ENCODE measurements around the gene COMMD3.

DNA sequence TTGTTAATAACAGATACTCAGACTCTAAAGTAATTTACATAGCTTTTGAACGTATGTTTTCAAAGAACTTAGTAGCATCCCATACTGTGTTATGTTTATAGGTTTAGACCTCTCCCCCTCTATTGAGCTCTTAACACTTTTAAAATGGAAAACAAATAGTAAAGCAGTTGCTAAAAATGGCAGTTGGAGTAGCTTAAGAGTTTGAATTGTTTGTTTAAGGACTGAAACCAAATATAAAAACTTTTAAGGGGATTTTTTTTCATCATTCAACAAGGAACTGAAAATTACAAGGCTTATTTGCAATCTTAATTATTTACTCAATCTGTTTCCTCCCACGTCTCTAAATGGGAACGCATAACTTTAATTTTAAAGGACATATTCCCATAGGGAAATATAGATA is 27.5 kb downstream of the COMMD3 start:
- TF ChIP-seq, protein P1, sequence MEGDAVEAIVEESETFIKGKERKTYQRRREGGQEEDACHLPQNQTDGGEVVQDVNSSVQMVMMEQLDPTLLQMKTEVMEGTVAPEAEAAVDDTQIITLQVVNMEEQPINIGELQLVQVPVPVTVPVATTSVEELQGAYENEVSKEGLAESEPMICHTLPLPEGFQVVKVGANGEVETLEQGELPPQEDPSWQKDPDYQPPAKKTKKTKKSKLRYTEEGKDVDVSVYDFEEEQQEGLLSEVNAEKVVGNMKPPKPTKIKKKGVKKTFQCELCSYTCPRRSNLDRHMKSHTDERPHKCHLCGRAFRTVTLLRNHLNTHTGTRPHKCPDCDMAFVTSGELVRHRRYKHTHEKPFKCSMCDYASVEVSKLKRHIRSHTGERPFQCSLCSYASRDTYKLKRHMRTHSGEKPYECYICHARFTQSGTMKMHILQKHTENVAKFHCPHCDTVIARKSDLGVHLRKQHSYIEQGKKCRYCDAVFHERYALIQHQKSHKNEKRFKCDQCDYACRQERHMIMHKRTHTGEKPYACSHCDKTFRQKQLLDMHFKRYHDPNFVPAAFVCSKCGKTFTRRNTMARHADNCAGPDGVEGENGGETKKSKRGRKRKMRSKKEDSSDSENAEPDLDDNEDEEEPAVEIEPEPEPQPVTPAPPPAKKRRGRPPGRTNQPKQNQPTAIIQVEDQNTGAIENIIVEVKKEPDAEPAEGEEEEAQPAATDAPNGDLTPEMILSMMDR (IDR thresholded peaks at IDR 0.05; ENCODE audit: borderline replicate concordance, extremely low read depth, low read length, poor library complexity, severe bottlenecking), result no peak
- TF ChIP-seq EZH2 (IDR thresholded peaks at IDR 0.05; ENCODE audit: borderline replicate concordance, low read depth, low read length, severe bottlenecking), result no peak

Data from DND-41 (cell line).